ENCODE results near the gene FGD5.

Gene FGD5

DNA sequence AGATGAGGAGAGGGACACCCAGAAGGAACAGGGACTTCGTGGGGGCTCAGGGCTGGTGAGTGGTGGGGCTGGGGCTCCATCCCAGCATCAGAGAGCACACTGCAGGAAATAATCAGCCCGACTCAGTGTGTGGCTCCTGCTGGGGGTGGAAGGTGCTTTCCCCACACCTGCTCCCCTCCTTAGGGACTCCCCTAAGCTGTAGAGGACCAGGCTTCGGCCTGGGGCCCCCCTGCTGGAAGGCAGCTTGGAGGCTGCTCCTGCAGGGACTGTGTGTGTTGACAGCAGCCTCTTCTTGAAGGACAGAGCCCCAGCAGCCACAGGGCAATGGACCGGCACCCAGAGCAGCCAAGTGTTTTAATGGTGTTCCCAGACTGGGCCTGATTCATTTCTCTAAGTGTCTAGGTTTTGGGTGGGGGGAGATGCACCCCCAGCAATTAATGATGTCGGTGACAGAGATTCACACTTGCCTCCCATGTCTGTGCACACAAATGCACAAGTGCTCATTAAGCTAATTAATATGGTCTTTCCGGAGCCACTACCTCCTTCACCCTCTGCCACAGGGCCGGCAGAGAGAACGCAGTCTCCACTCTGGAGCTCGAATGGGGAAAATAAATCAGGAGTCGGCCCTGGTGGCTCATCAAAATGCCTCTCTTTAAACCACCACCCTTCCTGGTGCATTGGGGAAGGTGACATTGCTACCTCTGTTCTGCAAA lies 16.9 kb upstream of the FGD5 start:
- no peak; the same call in 1 of the 2 replicates for TF ChIP-seq EZH2phosphoT487 (IDR thresholded peaks at IDR 0.05; ENCODE audit: borderline replicate concordance, low read length)
- TF ChIP-seq, protein P1, sequence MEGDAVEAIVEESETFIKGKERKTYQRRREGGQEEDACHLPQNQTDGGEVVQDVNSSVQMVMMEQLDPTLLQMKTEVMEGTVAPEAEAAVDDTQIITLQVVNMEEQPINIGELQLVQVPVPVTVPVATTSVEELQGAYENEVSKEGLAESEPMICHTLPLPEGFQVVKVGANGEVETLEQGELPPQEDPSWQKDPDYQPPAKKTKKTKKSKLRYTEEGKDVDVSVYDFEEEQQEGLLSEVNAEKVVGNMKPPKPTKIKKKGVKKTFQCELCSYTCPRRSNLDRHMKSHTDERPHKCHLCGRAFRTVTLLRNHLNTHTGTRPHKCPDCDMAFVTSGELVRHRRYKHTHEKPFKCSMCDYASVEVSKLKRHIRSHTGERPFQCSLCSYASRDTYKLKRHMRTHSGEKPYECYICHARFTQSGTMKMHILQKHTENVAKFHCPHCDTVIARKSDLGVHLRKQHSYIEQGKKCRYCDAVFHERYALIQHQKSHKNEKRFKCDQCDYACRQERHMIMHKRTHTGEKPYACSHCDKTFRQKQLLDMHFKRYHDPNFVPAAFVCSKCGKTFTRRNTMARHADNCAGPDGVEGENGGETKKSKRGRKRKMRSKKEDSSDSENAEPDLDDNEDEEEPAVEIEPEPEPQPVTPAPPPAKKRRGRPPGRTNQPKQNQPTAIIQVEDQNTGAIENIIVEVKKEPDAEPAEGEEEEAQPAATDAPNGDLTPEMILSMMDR (IDR thresholded peaks at IDR 0.05; ENCODE audit: low read depth, low read length, poor library complexity, severe bottlenecking): no peak
- Histone ChIP-seq H3K9me2 (replicated peaks; ENCODE audit: control insufficient read depth, low read length) (no peaks in the 10 kb centered on the region), H3K79me2 (ENCODE audit: control insufficient read depth, low read length) (no peaks in the 10 kb centered on the region), H3K9me3 (ENCODE audit: control insufficient read depth, insufficient read depth, low read length) (no peaks in the 10 kb centered on the region), H3K4me2 (ENCODE audit: low read length) (no peak overlapping the region), H3F3A (ENCODE audit: control insufficient read depth, insufficient read depth) (no peaks in the 10 kb centered on the region), H4K20me1 (ENCODE audit: control insufficient read depth, insufficient read depth, low read depth, low read length) (no peaks in the 10 kb centered on the region), H3K36me3 (ENCODE audit: control insufficient read depth, low read length) (no peaks in the 10 kb centered on the region), H3K4me3 (ENCODE audit: low read length) (no peak overlapping the region), H3K27me3 (ENCODE audit: control insufficient read depth, low read length) (peaks cover 65% of the 10 kb centered on the region), H3K27ac (ENCODE audit: low read depth, low read length) (no peak overlapping the region), H3K4me1 (ENCODE audit: control insufficient read depth, low read length) (peaks cover 5% of the 10 kb centered on the region; the same call in 1 of the 2 replicates)

- no peaks in the 10 kb centered on the region for H4K20me1 ChIP-seq (ENCODE audit: control insufficient read depth, insufficient read depth, low read depth, low read length)
- H3K27me3 ChIP-seq (ENCODE audit: control insufficient read depth, low read length): peaks cover 65% of the 10 kb centered on the region
- H3K4me2 ChIP-seq (ENCODE audit: low read length): no peak overlapping the region
- H3K4me3 ChIP-seq (ENCODE audit: low read length): no peak overlapping the region
- no peaks in the 10 kb centered on the region for H3K36me3 ChIP-seq (ENCODE audit: control insufficient read depth, low read length)
- no peaks in the 10 kb centered on the region for H3K79me2 ChIP-seq (ENCODE audit: control insufficient read depth, low read length)
- no peaks in the 10 kb centered on the region for H3K9me2 ChIP-seq (replicated peaks; ENCODE audit: control insufficient read depth, low read length)
- H3K9me3 ChIP-seq (ENCODE audit: control insufficient read depth, insufficient read depth, low read length): no peaks in the 10 kb centered on the region
- TF ChIP-seq, protein P1 (IDR thresholded peaks at IDR 0.05; ENCODE audit: low read depth, low read length, poor library complexity, severe bottlenecking): no peak
- TF ChIP-seq EZH2phosphoT487 (IDR thresholded peaks at IDR 0.05; ENCODE audit: borderline replicate concordance, low read length): no peak; the same call in 1 of the 2 replicates
- no peak overlapping the region for H3K27ac ChIP-seq (ENCODE audit: low read depth, low read length)
- no peaks in the 10 kb centered on the region for H3F3A ChIP-seq (ENCODE audit: control insufficient read depth, insufficient read depth)
- H3K4me1 ChIP-seq (ENCODE audit: control insufficient read depth, low read length): peaks cover 5% of the 10 kb centered on the region; the same call in 1 of the 2 replicates
These were observed 16.4 kb upstream of the FGD5 start for GRCh38 chr3:14802381-14802731.

GRCh38 chr3:14803101-14803980 lies 15.4 kb upstream of the FGD5 start:
- no peak overlapping the region for H3K4me3 ChIP-seq (ENCODE audit: low read length)
- H3K9me2 ChIP-seq (replicated peaks; ENCODE audit: control insufficient read depth, low read length): no peaks in the 10 kb centered on the region

More at GRCh38 chr3:14803101-14803980, 15.4 kb upstream of the FGD5 start:
- Histone ChIP-seq H3K9me3 (ENCODE audit: control insufficient read depth, insufficient read depth, low read length) (no peaks in the 10 kb centered on the region), H3F3A (ENCODE audit: control insufficient read depth, insufficient read depth) (no peaks in the 10 kb centered on the region), H4K20me1 (ENCODE audit: control insufficient read depth, insufficient read depth, low read depth, low read length) (no peaks in the 10 kb centered on the region), H3K79me2 (ENCODE audit: control insufficient read depth, low read length) (no peaks in the 10 kb centered on the region), H3K4me2 (ENCODE audit: low read length) (no peak overlapping the region), H3K27me3 (ENCODE audit: control insufficient read depth, low read length) (peaks cover 61% of the 10 kb centered on the region), H3K4me1 (ENCODE audit: control insufficient read depth, low read length) (peaks cover 5% of the 10 kb centered on the region; the same call in 1 of the 2 replicates), H3K36me3 (ENCODE audit: control insufficient read depth, low read length) (no peaks in the 10 kb centered on the region), H3K27ac (ENCODE audit: low read depth, low read length) (no peak overlapping the region)
- no peak for TF ChIP-seq EZH2phosphoT487 (IDR thresholded peaks at IDR 0.05; ENCODE audit: borderline replicate concordance, low read length)
- TF ChIP-seq, protein P1 (IDR thresholded peaks at IDR 0.05; ENCODE audit: low read depth, low read length, poor library complexity, severe bottlenecking): no peak
